ENCODE measurements around the gene TBXA2R. TPM values are rescaled to one million over a fixed set of nuclear protein-coding genes. Genes with fewer than 3 reads are reported as not detected.

The TBXA2R gene
- total and polyA plus RNA-seq, 12 donors = 1.6 to 4.0 (median 3.0) TPM

- Histone ChIP-seq H3K36me3 (no peaks in the 10 kb centered on the region), H3K4me1 (no peaks in the 10 kb centered on the region), H3K27ac (no peak overlapping the region), H3K27me3 (no peaks in the 10 kb centered on the region), H3K4me3 (no peak overlapping the region), H3K9me3 (no peaks in the 10 kb centered on the region)
- intact Hi-C loops (cut with DNase I) = no loop called here
- WGBS, 2 donors = 67 to 81% methylated on average over 15 to 17 of the region's 17 CpGs
- ATAC-seq (no peak), DNase-seq (no peak)
- TF ChIP-seq CTCF (IDR thresholded peaks at IDR 0.05) = no peak
These were observed 42.8 kb downstream of the TBXA2R start for GRCh38 chr19:3563709-3564524.

GRCh38 chr19:3557461-3558248 is 49.0 kb downstream of the TBXA2R start, which contains the start of gene MFSD12:
MFSD12 (minus strand) TSS chr19:3557586; CDS start chr19:3557403, 183 bp downstream.
- ATAC-seq = peak; percentile 97 to 99 (median 98)
- Histone ChIP-seq H3K27ac (peak within 1 kb of the TSS in 9 of 10 donors; percentile 54 to 90 (median 81)), H3K27me3 (no peaks in the 10 kb centered on the region), H3K4me3 (peak within 1 kb of the TSS; percentile 62 to 96 (median 89)), H3K36me3 (no peaks in the 10 kb centered on the region), H3K9me3 (no peaks in the 10 kb centered on the region), H3K4me1 (peaks cover 10 to 52% (median 49%) of the 10 kb centered on the region in 9 donors)
- 0 to 1% methylated on average over 68 to 81 of the region's 81 CpGs for WGBS, 2 donors
- peak; percentile 94 to 95 for DNase-seq
- no peak for TF ChIP-seq CTCF (IDR thresholded peaks at IDR 0.05)
- intact Hi-C loops (cut with DNase I) = loop anchor here in 5 of 10 donors (1.0 to 10.0 kb wide), 2 partner anchors 15 to 147 kb away; partner anchors contain the start of genes HMG20B (in 3 of the 5), PIP5K1C (in 3 of the 5) and TJP3 (in 3 of the 5)

- ATAC-seq (peak in 1 of 8 donors; percentile 7), DNase-seq (no peak)
- TF ChIP-seq CTCF (IDR thresholded peaks at IDR 0.05) = peak in 2 of 9 donors; percentile 22 to 25
- Histone ChIP-seq H3K4me1 (peaks cover 10 to 55% (median 52%) of the 10 kb centered on the region in 9 donors), H3K36me3 (no peaks in the 10 kb centered on the region), H3K27me3 (no peaks in the 10 kb centered on the region), H3K4me3 (peak overlapping the region; percentile 57 to 96 (median 89)), H3K9me3 (no peaks in the 10 kb centered on the region), H3K27ac (peak overlapping the region in 9 of 10 donors; percentile 54 to 90 (median 78))
- intact Hi-C loops (cut with DNase I) = loop anchor here in 5 of 10 donors (1.0 to 10.0 kb wide), 2 partner anchors 15 to 148 kb away; partner anchors contain the start of genes HMG20B (in 3 of the 5), PIP5K1C (in 3 of the 5) and TJP3 (in 3 of the 5)
- 0 to 1% methylated on average over 39 to 60 of the region's 60 CpGs for WGBS, 2 donors
These were observed 49.7 kb downstream of the TBXA2R start for GRCh38 chr19:3556978-3557460.

All from heart right ventricle (tissue), 16 donors.